Nephron (organoid): ENCODE data around the gene ERBB3.
A peak's percentile ranks its signal among the peaks of the same experiment; 100 is the strongest.

Experiments
- H3K27ac Mint-ChIP-seq, 3 experiments: 2 replicates each; pipeline ENCODE4 v1.8.0; 2020; ENCODE audit warnings: mixed read lengths in 3 of 3, mild to moderate bottlenecking in 2 of 3, moderate library complexity in 1 of 3
- H3K27me3 Mint-ChIP-seq: 2 replicates; pipeline ENCODE4 v1.8.0; 2021; ENCODE audit warnings: low read depth, mild to moderate bottlenecking, moderate library complexity, mixed read lengths
- H3K36me3 Mint-ChIP-seq: 2 replicates; pipeline ENCODE4 v1.8.0; 2020; ENCODE audit warnings: low read depth, mixed read lengths
- H3K4me1 Mint-ChIP-seq: 2 replicates; pipeline ENCODE4 v1.8.0; 2020; ENCODE audit warnings: mixed read lengths
- H3K4me3 Mint-ChIP-seq, 3 experiments: 2 replicates each; pipeline ENCODE4 v1.8.0; 2020; ENCODE audit warnings: mild to moderate bottlenecking in 3 of 3, mixed read lengths in 3 of 3, moderate library complexity in 2 of 3
- H3K9me3 Mint-ChIP-seq: 2 replicates; pipeline ENCODE4 v1.8.0; 2020; ENCODE audit warnings: mixed read lengths
- CTCF ChIP-seq, 3 experiments: fragments of 200-600 bp; sonication (generic); IDR thresholded peaks; one replicate each; pipeline ENCODE4 v1.5.0; 2021; ENCODE audit warnings: antibody characterized with exemption in 3 of 3; ENCODE audit not compliant: unreplicated experiment in 3 of 3

Gene ERBB3

DNA sequence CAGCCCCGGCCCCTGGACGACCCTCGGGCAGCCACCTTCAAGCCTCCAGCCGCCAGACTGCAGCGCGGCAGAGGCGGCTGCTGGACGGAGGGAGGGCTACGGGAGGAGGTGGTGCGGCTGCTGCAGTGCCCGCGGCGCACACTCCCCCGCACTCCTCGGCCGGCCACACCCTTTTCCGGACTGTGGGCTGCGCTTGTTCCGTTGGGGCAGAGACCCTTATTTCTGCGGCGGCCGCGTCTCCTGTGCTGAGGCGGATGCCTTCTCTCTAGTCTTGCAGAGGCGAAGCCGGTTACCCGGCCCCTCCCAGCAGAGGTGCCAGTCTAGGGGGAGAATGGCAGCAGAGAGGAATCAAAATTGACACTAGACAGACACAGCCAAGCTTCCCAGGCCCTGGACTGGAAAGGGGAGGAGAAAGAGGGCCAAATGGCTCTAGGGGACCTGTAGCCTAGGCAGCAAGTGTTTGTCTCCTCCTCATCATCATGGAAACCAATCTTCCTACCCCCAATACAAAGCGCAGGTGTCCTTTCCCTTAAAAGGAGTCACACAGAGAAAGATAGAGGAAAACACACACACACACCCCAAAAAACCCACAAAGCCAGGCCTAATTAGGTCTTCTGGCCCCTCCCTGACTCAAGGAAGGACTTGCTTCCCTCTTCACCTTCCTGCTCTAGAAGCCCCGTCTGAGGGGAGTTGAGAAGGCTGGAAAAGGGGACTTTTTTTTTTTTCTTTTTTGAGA lies 49.4 kb downstream of the ERBB3 start:
- H3K36me3 Mint-ChIP-seq: peaks cover 39% of the 10 kb centered on the region
- H3K9me3 Mint-ChIP-seq: no peaks in the 10 kb centered on the region
- TF ChIP-seq CTCF (IDR thresholded peaks at IDR 0.05; ENCODE audit: unreplicated experiment in 3 of 3): no peak
- peak overlapping the region; percentile 81 to 90 (median 87) for H3K27ac Mint-ChIP-seq
- H3K27me3 Mint-ChIP-seq: no peaks in the 10 kb centered on the region
- H3K4me1 Mint-ChIP-seq: peaks cover 44% of the 10 kb centered on the region
- peak overlapping the region; percentile 92 to 97 (median 95) for H3K4me3 Mint-ChIP-seq

DNA sequence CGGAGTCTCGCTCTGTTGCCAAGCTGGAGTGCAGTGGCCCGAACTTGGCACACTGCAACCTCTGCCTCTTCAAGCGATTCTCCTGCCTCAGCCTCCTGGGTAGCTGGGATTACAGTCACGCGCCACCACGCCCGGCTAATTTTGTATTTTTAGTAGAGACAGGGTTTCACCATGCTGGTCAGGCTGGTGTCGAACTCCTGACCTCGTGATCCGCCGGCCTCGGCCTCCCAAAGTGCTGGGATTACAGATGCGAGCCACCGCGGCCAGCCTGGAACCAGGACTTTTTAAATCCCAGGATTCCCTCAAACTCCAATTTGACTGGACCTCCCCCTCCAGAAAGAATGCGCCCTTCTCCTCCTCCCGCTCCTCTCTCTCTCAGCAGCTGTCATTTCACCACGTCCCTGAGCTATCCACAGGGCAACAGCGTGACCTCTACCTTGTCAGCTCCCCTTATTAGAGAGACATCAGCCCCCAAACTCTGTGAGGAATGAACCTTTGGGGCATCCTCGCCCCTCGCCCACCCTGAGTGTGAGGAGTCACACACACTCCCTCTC lies 50.1 kb downstream of the ERBB3 start:
- peaks cover 41% of the 10 kb centered on the region for H3K4me1 Mint-ChIP-seq
- peaks cover 41% of the 10 kb centered on the region for H3K36me3 Mint-ChIP-seq
- peak overlapping the region; percentile 92 to 97 (median 95) for H3K4me3 Mint-ChIP-seq
- no peaks in the 10 kb centered on the region for H3K27me3 Mint-ChIP-seq
- peak overlapping the region; percentile 54 to 90 (median 70) for H3K27ac Mint-ChIP-seq
- no peaks in the 10 kb centered on the region for H3K9me3 Mint-ChIP-seq
- TF ChIP-seq CTCF (IDR thresholded peaks at IDR 0.05; ENCODE audit: unreplicated experiment in 3 of 3): no peak

DNA sequence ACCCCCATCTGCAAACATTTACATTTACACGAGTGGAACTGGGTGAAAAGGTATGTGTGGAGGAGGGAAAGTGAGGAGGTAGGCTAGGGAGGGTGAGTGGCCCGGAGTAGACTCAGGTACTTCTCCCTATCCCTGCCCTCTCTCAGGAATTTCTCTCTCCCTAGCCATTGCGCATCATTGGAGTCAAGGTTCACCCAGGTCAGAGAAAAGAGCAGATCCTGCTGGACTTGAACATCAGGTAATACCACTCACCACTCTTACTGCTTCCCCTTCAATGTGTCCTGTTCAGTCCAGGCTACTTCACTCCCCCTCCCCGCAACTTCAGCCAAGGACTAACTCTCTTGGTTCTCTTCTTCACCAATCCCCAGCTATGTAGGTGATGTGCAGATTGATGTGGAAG lies 50.9 kb downstream of the ERBB3 start:
- Mint-ChIP-seq H3K27me3 (no peaks in the 10 kb centered on the region), H3K4me1 (peaks cover 40% of the 10 kb centered on the region), H3K4me3 (peak overlapping the region; percentile 92 to 97 (median 95)), H3K36me3 (peaks cover 43% of the 10 kb centered on the region), H3K27ac (no peak overlapping the region), H3K9me3 (no peaks in the 10 kb centered on the region)
- TF ChIP-seq CTCF (IDR thresholded peaks at IDR 0.05; ENCODE audit: unreplicated experiment in 3 of 3): no peak

GRCh38 chr12:56134897-56135296 lies 54.9 kb downstream of the ERBB3 start:
- no peak overlapping the region for H3K27ac Mint-ChIP-seq
- no peaks in the 10 kb centered on the region for H3K9me3 Mint-ChIP-seq
- H3K27me3 Mint-ChIP-seq: no peaks in the 10 kb centered on the region
- H3K4me1 Mint-ChIP-seq: peaks cover 12% of the 10 kb centered on the region
- no peak overlapping the region for H3K4me3 Mint-ChIP-seq
- no peak for TF ChIP-seq CTCF (IDR thresholded peaks at IDR 0.05; ENCODE audit: unreplicated experiment in 3 of 3)
- H3K36me3 Mint-ChIP-seq: peaks cover 82% of the 10 kb centered on the region

- H3K4me3 Mint-ChIP-seq: no peak overlapping the region
- no peaks in the 10 kb centered on the region for H3K9me3 Mint-ChIP-seq
- H3K36me3 Mint-ChIP-seq: peaks cover 80% of the 10 kb centered on the region
- no peak overlapping the region for H3K27ac Mint-ChIP-seq
- no peaks in the 10 kb centered on the region for H3K27me3 Mint-ChIP-seq
- H3K4me1 Mint-ChIP-seq: no peaks in the 10 kb centered on the region
- TF ChIP-seq CTCF (IDR thresholded peaks at IDR 0.05; ENCODE audit: unreplicated experiment in 3 of 3): no peak
Measured at GRCh38 chr12:56137853-56138571, 58.0 kb downstream of the ERBB3 start.
